HG02763 (cell line): ENCODE measurements around the gene ELK4.

Source experiments
- ATAC-seq: cut with Tn5 transposase; IDR thresholded peaks from one replicate; pipeline ENCODE4 v1.9.1; 2021; ENCODE audit warnings: mild to moderate bottlenecking, moderate library complexity; ENCODE audit not compliant: unreplicated experiment

ELK4 gene

DNA sequence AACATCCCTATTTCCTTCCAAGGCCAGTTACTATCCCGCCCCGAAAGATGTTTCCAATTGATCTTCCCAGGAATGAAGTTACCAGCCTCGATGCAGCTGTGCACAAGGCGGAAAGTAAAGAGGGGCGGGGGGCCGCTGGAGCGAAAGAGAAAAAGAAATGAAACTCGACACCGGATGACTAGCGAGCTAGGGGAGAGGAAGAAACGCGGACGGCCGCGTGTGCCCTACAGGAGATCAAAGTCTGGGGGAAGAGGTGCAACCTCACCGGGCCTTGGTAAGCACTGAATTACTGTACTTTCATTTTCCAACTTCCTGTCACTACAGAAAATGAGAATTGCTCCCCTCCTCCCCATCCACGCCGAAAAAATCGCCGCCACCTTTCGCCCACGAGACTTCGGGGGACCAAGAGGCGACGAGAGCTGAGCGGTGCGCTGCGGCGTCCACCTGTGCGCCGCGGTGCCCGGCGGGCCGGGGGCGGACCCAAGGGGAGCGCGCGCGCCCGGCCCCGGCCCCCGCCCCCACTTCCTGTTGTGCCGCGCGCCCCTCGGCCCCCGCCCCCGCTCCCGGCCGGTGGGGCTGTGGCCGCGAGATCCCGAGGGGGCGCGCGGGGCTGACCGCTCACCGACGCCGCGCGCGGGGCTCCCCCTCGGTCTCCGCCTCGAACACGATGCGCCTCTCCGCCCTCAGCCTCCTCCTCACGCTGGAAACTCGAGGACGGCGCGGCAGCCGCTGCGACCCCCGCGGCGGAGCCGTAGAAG is 622 bp downstream of the ELK4 start:
- peak; percentile 57 for ATAC-seq

GRCh38 chr1:205630651-205631009 is 1.2 kb downstream of the ELK4 start:
- no peak for ATAC-seq

DNA sequence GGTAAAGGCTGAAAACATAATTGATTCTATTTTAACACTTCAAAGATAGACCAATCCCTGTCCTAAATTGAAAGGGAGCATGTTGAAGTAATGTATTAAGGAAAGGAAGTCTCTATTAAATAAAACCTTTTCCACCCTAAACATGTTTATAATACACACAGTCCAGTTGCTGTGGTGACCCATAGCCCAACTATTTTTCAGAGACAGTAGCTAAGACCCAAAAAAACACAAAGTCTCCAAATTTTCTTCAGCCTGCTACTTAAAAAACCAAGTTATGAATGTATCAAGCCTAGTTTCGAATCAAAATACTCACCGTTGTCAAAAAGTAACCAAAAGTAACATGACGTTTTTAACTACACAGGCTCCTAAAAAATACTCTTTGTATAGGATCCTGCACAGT is 1.6 kb downstream of the ELK4 start:
- no peak for ATAC-seq

DNA sequence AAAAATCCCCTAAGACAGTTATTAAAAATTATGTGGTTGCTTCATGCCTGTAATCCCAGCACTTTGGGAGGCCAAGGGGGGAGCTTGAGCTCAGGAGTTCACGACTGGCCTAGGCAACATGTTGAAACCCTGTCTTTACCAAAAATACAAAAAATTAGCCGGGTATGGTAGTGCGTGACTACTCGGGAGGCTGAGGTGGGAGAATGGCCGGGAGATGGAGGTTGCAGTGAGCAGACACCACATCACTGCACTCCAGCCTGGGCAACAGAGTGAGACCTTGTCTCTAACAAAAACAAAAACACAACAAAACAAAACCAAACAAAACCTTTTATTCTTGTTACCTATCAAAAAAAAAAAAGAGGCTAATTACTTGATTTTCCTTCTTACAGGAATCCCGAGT is 2.1 kb downstream of the ELK4 start:
- no peak for ATAC-seq

- no peak for ATAC-seq
These were observed 3.9 kb downstream of the ELK4 start for GRCh38 chr1:205627956-205628355.

DNA sequence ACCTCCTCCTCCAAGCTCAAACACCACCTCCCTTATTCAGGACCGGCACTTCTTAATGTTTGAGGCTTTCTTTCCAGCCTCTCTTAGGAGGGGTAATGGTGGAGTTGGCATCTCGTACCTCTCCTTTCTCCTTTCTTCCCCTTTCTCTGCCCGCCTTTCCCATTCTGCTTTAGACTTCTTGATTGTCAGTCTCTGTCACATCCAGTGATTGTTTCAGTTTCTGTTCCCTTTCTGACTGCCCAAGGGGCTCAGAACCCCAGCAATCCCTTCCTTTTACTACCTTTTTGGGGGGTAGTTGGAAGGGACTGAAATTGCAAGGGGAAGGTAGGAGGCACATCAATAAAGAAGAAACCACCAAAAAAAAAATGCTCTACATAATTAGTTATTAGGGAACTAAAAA is 5.6 kb downstream of the ELK4 start:
- ATAC-seq = no peak

DNA sequence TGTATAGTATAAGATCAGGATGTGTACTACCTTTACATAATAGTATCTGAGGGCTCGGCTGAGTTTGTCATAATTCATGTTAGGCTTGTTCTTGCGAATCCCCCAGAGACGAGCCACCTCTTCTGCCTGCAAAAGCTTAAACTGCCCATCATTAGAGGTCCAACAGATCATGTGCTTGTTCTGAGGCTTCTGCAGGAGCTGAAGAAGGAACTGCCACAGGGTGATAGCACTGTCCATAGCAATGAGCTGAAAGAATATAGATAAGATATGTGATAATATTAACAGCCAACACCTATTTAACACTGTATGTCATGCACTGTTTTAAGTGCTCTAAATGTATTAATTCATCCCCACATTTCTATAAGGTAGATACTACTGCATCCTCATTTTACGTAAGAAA is 8.2 kb downstream of the ELK4 start:
- no peak for ATAC-seq

DNA sequence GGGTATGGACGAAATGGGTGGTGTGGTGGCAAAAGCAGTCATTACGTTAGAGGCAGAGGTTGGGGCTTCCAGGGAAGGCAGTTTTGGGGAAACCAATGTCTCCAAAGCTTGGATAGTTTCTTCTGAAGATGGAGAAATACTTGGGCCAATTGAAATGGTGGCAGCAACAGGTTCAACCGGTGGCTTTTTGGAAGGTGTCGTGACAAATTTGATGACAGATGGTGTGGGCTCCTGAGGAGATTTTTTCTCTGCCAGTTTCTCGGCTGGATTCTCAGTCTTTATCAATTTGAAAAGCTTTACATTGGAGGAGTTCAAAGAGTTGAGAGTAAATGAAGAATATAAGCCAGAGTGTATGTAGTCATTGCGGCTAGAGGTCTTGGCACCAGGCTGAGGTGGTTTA is 11.5 kb downstream of the ELK4 start:
- ATAC-seq = no peak

DNA sequence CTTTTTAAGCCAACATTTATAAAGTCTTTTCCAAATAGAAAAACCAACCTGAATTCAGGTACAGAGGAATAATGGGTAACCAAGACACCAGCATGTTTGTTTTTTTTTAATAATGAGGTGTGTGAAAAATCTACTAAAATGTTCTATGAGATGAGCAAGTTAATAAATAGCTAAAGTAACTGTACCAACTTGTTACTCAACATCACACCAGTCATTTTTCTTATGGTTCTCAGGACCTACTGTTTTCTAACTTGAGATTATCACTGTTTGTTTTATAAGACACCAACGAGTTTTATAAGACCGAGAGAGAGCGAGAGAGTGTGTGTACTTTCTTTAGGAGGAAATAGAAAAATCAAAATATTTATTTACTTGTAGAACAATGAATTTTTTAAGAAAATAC is 12.4 kb downstream of the ELK4 start:
- ATAC-seq = no peak

DNA sequence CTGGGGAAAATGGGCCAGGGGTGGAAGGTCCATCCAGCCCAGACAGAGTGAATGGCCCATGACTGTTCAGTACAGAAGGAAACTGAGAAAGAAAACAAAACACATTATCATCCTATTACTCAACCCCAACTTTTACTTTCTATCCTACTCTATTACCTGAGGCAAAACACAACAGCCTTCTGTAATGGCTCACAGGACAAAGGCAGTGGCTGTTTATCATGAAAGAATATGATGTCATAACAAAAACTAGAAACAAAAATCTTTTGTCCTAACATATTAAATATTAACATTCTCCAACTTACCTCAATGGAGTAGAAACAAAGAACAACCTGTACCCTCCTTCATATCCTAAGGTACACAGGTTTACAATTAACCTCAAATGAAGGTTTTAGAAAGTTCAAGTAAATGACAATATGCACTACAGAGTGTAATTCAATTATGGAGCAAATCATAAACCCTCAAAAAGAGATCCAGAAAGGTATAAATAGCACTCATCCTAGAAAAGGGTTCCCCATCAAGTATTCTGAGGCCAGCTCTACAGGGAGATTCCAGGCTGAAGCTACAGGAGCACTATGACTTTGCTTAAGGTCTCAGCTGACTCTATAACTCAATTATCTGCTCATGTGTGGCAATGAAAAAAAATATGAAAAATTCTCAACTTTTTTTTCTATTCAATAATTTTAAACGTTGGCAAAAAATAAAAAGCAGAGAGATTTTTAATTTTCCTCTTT is 15.1 kb downstream of the ELK4 start:
- ATAC-seq = no peak

DNA sequence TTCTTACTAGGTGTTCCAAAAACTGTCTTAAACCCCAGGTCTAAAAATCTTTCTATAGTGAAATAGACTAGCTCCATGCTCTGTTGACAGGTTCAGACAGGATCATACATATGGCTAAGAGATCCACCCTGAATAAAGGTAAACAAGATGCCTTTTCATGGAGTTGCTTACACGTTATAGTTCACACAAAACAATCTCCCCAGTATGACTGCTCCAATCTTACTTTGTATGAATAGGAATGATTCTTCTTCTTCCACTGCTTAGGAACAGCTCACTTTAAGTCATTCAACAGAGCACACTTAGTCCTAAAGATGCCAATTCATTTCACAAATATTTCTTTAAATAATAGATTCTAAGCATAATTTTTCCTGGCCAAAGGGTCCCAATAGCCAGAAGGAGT is 16.0 kb downstream of the ELK4 start:
- no peak for ATAC-seq

GRCh38 chr1:205613854-205614412 is 17.9 kb downstream of the ELK4 start:
- ATAC-seq = no peak

- no peak for ATAC-seq
These were observed 19.3 kb downstream of the ELK4 start for GRCh38 chr1:205612556-205612955.

DNA sequence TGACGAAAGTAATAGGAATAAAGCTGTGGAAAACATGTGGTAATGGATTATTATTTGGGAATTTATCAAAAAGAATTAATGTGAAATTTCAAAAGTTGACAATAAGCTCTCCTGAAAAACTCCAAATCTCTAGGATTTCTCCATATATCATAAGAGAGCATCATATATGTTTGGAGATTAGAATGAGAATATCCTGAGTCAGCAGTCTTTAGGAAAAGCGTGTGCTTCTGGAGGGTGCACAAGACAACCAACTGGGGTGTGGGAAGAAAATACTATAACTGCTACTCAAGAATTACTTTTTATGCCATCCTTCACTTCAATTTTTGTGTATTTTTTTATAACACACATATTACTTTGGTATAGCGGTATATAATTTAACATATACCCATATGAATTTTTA is 19.7 kb downstream of the ELK4 start:
- no peak for ATAC-seq

DNA sequence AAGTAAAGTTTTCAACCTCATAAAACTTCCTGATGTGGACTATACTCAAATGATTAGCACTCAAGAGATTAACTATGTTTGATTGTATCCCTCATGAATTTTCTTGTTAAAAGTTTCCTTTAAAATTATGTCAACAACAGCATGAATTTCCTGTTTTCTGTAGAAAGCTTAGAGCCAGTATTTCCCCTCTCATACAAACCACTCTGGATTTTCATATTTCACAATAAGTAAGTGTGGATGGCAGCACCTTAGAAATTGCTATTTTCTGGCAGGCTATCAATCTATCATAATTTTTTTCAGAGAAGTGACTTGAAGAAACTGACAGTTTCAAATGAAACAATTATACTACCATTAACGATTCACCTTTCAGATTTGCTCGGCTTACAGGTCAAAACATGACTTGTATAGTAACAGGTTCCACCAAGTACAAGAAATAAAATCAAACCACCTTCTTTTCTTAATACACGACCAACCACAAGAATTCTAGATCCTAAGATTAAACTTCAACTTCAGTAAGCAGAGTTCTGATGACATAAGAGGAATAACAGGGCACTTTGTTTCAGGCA is 20.8 kb downstream of the ELK4 start:
- ATAC-seq = no peak

DNA sequence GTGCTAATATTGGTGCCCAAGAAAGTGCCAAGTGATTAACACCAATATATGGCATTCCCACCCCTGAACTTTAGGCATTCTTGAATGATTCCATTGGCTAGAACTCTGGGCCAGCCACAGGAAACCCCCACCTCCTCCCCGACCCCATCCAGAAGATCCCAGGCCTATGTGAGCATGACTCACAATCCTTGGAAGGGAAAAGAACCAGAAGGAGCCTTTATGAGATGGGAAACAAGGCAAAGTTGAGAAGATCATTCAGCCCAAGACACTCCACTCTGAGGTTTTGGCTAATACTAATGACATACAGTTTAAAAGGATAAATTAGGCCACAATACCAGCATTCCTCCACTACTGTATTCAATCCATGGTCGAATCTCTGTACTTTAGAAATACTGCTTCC is 21.8 kb downstream of the ELK4 start:
- no peak for ATAC-seq

DNA sequence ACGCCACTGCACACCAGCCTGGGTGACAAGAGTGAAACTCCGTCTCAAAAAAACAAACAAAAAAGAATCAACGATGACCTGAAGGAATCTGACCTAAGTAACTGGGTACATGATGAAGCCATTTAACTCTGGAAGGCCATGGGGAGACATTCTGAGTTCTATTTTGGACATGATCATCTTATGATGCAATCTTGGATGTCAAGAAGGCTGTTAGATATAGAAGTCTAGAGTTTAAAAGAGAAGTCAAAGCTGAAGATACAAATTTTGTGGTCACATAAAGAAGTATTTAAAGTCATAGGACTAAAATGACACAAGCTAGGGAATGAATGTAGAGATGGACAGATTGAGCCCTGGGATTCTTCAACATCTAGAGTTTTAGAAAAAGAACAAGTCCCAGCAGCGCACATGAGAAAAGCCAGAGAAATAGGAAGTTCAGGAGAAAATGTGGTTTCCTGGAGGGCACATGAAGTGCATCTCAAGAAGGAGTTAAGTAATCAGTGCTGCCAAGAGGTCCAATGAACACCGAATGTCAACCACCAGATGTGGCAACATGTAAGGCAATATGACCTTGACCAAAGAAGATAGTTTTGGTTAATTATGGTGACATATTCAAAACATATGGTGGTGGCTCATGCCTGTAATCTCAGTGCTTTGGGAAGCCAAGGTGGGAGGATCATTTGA is 26.8 kb downstream of the ELK4 start:
- no peak for ATAC-seq

DNA sequence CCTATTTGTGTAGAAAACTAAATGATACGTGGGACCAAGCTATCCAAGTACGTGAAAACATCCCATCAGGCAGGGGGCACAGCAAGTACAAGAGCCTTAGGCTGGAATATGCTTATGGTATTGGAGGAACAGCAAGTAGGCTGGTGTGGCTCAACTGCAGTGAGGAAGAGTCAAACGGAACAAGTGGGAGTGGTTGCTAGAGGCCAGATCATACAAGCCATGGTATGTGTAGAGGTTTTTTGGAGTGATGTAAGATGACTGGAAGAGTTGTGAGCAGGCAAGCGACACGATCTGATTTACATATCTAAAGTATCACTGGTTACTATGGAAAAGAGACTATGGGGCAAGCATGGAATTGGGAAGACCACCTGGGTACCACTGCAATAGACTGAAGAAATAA is 27.8 kb downstream of the ELK4 start:
- no peak for ATAC-seq

GRCh38 chr1:205601205-205601604 is 30.6 kb downstream of the ELK4 start:
- ATAC-seq = no peak

- no peak for ATAC-seq
These were observed 31.7 kb downstream of the ELK4 start for GRCh38 chr1:205600085-205600484.

- ATAC-seq = no peak
These were observed 32.2 kb downstream of the ELK4 start for GRCh38 chr1:205599669-205600042.
